ENCODE measurements around the gene CYBRD1. TPM values are rescaled to one million over a fixed set of nuclear protein-coding genes. Genes with fewer than 3 reads are reported as not detected.

Gene CYBRD1
- polyA plus RNA-seq, 1 donor (not counting 4 experiments of a cell fraction or from before 2014, with no cell fraction given) = 72.7 TPM

GRCh38 chr2:171590116-171590515, 67.8 kb downstream of the CYBRD1 start:
- DNase-seq (ENCODE audit: low read depth, low spot score) = no peak
- Histone ChIP-seq H3K4me2 (ENCODE audit: control insufficient read depth, extremely low read depth, insufficient read depth, low read depth, low read length) (no peak overlapping the region), H3K9me3 (ENCODE audit: control insufficient read depth, low read depth, low read length) (no peaks in the 10 kb centered on the region), H3K9ac (ENCODE audit: control insufficient read depth, extremely low read depth, insufficient read depth, low read length) (no peak overlapping the region), H4K20me1 (ENCODE audit: control insufficient read depth, extremely low read depth, insufficient read depth, low read length) (no peaks in the 10 kb centered on the region), H3K27ac (ENCODE audit: control insufficient read depth, insufficient read depth, low read length) (no peak overlapping the region), H2AFZ (ENCODE audit: control insufficient read depth, low read length) (no peak overlapping the region), H3K27me3 (ENCODE audit: control insufficient read depth, extremely low read depth, insufficient read depth, low read length) (no peaks in the 10 kb centered on the region), H3K4me3 (ENCODE audit: control insufficient read depth in 2 of 3, extremely low read depth in 1 of 3, insufficient read depth in 2 of 3, low read depth in 1 of 3, low read length in 3 of 3) (no peak overlapping the region), H3K36me3 (ENCODE audit: control insufficient read depth in 2 of 2, extremely low read depth in 1 of 2, insufficient read depth in 2 of 2, low read length in 2 of 2) (no peaks in the 10 kb centered on the region), H3K79me2 (ENCODE audit: control insufficient read depth, insufficient read depth, low read length) (no peaks in the 10 kb centered on the region), H3K9me1 (ENCODE audit: control insufficient read depth, extremely low read depth, insufficient read depth, low read length) (no peaks in the 10 kb centered on the region), H3K4me1 (ENCODE audit: control insufficient read depth, extremely low read depth, insufficient read depth, low read length) (peaks cover 2% of the 10 kb centered on the region)
- no peak for TF ChIP-seq EZH2 (IDR thresholded peaks at IDR 0.05; ENCODE audit: low read length)
- no peak for TF ChIP-seq CTCF (optimal IDR thresholded peaks at IDR 0.05 in 1 of 3, IDR thresholded peaks at IDR 0.05 in 1 of 3, conservative IDR thresholded peaks at IDR 0.05 in 1 of 3; ENCODE audit: extremely low read depth in 1 of 3, insufficient read depth in 2 of 3, low read length in 3 of 3)
- dilution Hi-C loops (cut with MboI; ENCODE audit: extremely low pct_ligation_motif_present, low sequenced_read_pairs) = no loop called here
- no peak for FAIRE-seq

GRCh38 chr2:171592036-171592555, 69.8 kb downstream of the CYBRD1 start:
- TF ChIP-seq CTCF (optimal IDR thresholded peaks at IDR 0.05 in 1 of 3, IDR thresholded peaks at IDR 0.05 in 1 of 3, conservative IDR thresholded peaks at IDR 0.05 in 1 of 3; ENCODE audit: extremely low read depth in 1 of 3, insufficient read depth in 2 of 3, low read length in 3 of 3) = no peak
- TF ChIP-seq EZH2 (IDR thresholded peaks at IDR 0.05; ENCODE audit: low read length) = no peak
- dilution Hi-C loops (cut with MboI; ENCODE audit: extremely low pct_ligation_motif_present, low sequenced_read_pairs) = no loop called here
- no peaks in the 10 kb centered on the region for H3K9me3 ChIP-seq (ENCODE audit: control insufficient read depth, low read depth, low read length)
- no peaks in the 10 kb centered on the region for H4K20me1 ChIP-seq (ENCODE audit: control insufficient read depth, extremely low read depth, insufficient read depth, low read length)
- no peak for DNase-seq (ENCODE audit: low read depth, low spot score)
- no peak overlapping the region for H3K27ac ChIP-seq (ENCODE audit: control insufficient read depth, insufficient read depth, low read length)
- H3K9ac ChIP-seq (ENCODE audit: control insufficient read depth, extremely low read depth, insufficient read depth, low read length) = no peak overlapping the region
- no peak overlapping the region for H2AFZ ChIP-seq (ENCODE audit: control insufficient read depth, low read length)
- H3K79me2 ChIP-seq (ENCODE audit: control insufficient read depth, insufficient read depth, low read length) = no peaks in the 10 kb centered on the region
- H3K36me3 ChIP-seq (ENCODE audit: control insufficient read depth in 2 of 2, extremely low read depth in 1 of 2, insufficient read depth in 2 of 2, low read length in 2 of 2) = no peaks in the 10 kb centered on the region
- H3K4me3 ChIP-seq (ENCODE audit: control insufficient read depth in 2 of 3, extremely low read depth in 1 of 3, insufficient read depth in 2 of 3, low read depth in 1 of 3, low read length in 3 of 3) = no peak overlapping the region
- H3K4me2 ChIP-seq (ENCODE audit: control insufficient read depth, extremely low read depth, insufficient read depth, low read depth, low read length) = peak overlapping the region; percentile 27
- peaks cover 15% of the 10 kb centered on the region for H3K4me1 ChIP-seq (ENCODE audit: control insufficient read depth, extremely low read depth, insufficient read depth, low read length)
- H3K9me1 ChIP-seq (ENCODE audit: control insufficient read depth, extremely low read depth, insufficient read depth, low read length) = peaks cover 3% of the 10 kb centered on the region
- H3K27me3 ChIP-seq (ENCODE audit: control insufficient read depth, extremely low read depth, insufficient read depth, low read length) = no peaks in the 10 kb centered on the region
- FAIRE-seq = no peak
